Body of pancreas (tissue), 4 donors: ENCODE measurements around the gene USP6NL.

Experiments used
- POLR2A ChIP-seq, 3 donors: fragments of 450-650 bp; IDR thresholded peaks; one replicate each; pipeline ENCODE4 v1.6.1; 2016; ENCODE audit warnings: antibody characterized with exemption in 3 of 3, mild to moderate bottlenecking in 2 of 3
- TF ChIP-seq, protein P1 (sequence below), 7 experiments: fragments of 450-650 bp in 4 of 7; fragments of 200-600 bp in 3 of 7; sonication (generic) in 3 of 7; IDR thresholded peaks; one replicate each; pipeline ENCODE4 v1.5.1; 2016 to 2019; ENCODE audit warnings: antibody characterized with exemption in 7 of 7

DNA sequence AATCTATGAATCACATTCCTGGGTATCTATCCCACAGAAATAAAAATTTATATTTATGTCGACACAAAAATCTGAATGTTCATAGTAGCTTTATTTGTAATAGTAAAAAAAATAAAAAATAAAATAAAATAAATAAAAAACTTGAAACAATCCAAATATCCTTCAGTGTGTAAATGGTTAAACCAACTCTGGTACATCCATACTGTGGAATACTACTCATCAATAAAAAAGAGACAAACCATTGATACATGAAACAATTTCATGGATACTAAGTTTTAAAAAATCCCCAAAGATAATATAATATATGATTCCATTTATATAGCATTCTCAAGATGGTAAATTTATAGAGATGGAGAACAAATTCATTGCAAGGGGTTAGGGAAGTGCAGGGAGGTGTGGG lies 48.6 kb downstream of the USP6NL start:
- TF ChIP-seq, protein P1, sequence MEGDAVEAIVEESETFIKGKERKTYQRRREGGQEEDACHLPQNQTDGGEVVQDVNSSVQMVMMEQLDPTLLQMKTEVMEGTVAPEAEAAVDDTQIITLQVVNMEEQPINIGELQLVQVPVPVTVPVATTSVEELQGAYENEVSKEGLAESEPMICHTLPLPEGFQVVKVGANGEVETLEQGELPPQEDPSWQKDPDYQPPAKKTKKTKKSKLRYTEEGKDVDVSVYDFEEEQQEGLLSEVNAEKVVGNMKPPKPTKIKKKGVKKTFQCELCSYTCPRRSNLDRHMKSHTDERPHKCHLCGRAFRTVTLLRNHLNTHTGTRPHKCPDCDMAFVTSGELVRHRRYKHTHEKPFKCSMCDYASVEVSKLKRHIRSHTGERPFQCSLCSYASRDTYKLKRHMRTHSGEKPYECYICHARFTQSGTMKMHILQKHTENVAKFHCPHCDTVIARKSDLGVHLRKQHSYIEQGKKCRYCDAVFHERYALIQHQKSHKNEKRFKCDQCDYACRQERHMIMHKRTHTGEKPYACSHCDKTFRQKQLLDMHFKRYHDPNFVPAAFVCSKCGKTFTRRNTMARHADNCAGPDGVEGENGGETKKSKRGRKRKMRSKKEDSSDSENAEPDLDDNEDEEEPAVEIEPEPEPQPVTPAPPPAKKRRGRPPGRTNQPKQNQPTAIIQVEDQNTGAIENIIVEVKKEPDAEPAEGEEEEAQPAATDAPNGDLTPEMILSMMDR (IDR thresholded peaks at IDR 0.05) = no peak
- TF ChIP-seq POLR2A (IDR thresholded peaks at IDR 0.05) = no peak
